ENCODE data around the gene AIF1. TPM values are rescaled to one million over a fixed set of nuclear protein-coding genes. Genes with fewer than 3 reads are reported as not detected.

Gene AIF1
- total RNA-seq, 3 donors from 2014 or later: 26.9 to 54.1 (median 28.2) TPM

DNA sequence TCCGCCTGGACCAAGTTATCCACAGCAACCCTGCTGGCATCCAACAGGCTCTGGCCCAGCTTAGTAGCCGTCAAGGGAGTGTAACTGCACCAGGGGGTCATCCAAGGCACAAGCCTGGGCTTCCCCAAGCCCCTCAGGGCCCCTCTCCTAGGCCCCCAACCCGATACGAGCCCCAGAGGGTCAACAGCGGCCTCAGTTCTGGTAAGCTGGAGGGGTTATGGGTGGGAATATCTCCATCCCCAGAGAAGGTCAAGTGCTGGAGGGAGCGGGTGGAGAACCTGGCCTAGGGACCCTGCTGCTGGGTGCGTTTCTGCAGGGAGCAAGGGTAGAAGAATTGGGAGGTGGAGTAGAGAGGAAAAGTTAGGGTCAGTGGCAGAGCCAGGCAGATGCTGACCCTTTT lies 18.4 kb downstream of the AIF1 start:
- no peaks in the 10 kb centered on the region for H3K27me3 ChIP-seq
- H3K4me1 ChIP-seq: no peaks in the 10 kb centered on the region
- intact Hi-C loops (cut with DNase I; ENCODE audit: low total_unique reads): no loop called here
- no peak for DNase-seq (ENCODE audit: low spot score in 2 of 2)
- TF ChIP-seq POLR2A (IDR thresholded peaks at IDR 0.05): no peak
- TF ChIP-seq CTCF (IDR thresholded peaks at IDR 0.05): no peak
- TF ChIP-seq POLR2AphosphoS5 (IDR thresholded peaks at IDR 0.05): no peak
- H3K4me3 ChIP-seq: no peak overlapping the region
- H3K36me3 ChIP-seq: peaks cover 13% of the 10 kb centered on the region
- H3K9me3 ChIP-seq: no peaks in the 10 kb centered on the region
- H3K27ac ChIP-seq: peak overlapping the region in 1 of 2 donors; percentile 55

GRCh38 chr6:31634131-31634530 lies 19.1 kb downstream of the AIF1 start:
- Histone ChIP-seq H3K27me3 (no peaks in the 10 kb centered on the region), H3K4me3 (no peak overlapping the region), H3K27ac (no peak overlapping the region), H3K36me3 (peaks cover 13% of the 10 kb centered on the region), H3K9me3 (no peaks in the 10 kb centered on the region), H3K4me1 (no peaks in the 10 kb centered on the region)
- intact Hi-C loops (cut with DNase I; ENCODE audit: low total_unique reads): no loop called here
- TF ChIP-seq POLR2AphosphoS5 (IDR thresholded peaks at IDR 0.05) (no peak), POLR2A (IDR thresholded peaks at IDR 0.05) (no peak), CTCF (IDR thresholded peaks at IDR 0.05) (no peak)
- no peak for DNase-seq (ENCODE audit: low spot score in 2 of 2)

DNA sequence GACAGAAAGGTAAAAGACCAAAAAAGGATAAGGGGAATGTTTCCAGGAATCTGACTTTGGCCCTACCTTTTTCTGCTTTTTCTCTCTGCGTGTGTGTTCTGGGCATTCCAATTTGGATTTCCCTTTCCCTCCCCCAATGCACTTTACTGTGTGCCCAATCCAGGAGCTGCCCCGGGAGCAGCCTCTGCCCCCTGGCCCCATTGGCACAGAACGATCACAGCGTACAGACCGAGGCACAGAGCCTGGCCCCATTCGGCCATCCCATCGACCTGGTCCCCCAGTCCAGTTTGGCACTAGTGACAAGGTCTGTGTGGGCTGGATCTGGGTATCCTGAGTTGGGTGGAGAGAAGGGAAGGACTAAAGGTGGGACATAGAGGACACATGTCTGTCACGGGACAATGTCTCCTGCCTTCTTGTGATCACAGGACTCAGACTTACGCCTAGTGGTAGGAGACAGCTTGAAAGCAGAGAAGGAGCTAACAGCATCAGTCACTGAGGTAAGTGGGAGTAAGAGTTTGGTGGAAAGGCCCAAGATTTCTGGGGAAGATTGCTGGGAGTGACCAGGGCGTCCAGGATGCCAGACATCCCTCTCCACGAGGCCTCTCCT lies 20.0 kb downstream of the AIF1 start:
- H3K27ac ChIP-seq: no peak overlapping the region
- no peak for DNase-seq (ENCODE audit: low spot score in 2 of 2)
- no peaks in the 10 kb centered on the region for H3K27me3 ChIP-seq
- H3K36me3 ChIP-seq: peaks cover 17% of the 10 kb centered on the region
- intact Hi-C loops (cut with DNase I; ENCODE audit: low total_unique reads): no loop called here
- TF ChIP-seq POLR2AphosphoS5 (IDR thresholded peaks at IDR 0.05) (no peak), POLR2A (IDR thresholded peaks at IDR 0.05) (no peak), CTCF (IDR thresholded peaks at IDR 0.05) (no peak)
- H3K4me3 ChIP-seq: no peak overlapping the region
- H3K9me3 ChIP-seq: no peaks in the 10 kb centered on the region
- no peaks in the 10 kb centered on the region for H3K4me1 ChIP-seq

DNA sequence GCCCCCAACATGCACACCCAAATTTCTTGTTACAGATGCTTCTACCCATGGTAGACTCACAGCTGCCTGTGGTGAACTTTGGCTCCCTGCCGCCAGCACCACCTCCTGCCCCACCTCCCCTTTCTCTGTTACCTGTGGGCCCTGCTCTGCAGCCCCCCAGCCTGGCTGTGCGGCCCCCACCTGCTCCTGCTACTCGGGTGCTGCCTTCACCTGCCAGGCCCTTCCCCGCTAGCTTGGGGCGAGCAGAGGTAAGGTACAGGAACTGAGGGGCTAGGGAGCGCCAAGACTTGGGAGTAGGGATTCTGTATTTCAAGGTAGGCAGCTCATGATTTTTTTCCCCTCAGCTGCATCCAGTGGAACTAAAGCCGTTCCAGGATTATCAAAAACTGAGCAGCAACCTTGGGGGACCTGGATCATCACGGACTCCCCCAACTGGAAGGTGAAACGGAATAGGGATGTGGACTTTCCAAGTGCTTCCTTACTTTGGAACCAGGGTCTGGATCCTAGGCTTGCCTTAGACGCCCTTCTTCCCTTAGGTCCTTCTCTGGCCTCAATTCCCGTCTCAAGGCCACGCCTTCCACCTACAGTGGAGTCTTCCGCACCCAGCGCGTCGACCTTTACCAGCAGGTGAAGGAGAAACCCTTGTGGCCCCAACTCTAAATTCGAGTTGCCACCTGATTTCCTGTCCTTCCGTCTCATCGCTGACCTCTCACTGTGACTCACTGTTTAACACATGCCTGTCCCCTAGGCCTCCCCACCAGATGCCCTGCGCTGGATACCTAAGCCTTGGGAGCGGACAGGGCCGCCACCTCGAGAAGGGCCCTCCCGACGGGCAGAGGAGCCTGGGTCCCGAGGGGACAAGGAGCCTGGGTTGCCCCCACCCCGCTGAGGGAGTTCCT lies 21.9 kb downstream of the AIF1 start:
- TF ChIP-seq POLR2A (IDR thresholded peaks at IDR 0.05): no peak
- no peak for TF ChIP-seq CTCF (IDR thresholded peaks at IDR 0.05)
- no peak for TF ChIP-seq POLR2AphosphoS5 (IDR thresholded peaks at IDR 0.05)
- Histone ChIP-seq H3K36me3 (peaks cover 28% of the 10 kb centered on the region), H3K27me3 (no peaks in the 10 kb centered on the region)

GRCh38 chr6:31639043-31639442 lies 24.0 kb downstream of the AIF1 start:
- peaks cover 30% of the 10 kb centered on the region for H3K36me3 ChIP-seq

More for the DNA sequence above, 21.9 kb downstream of the AIF1 start:
- Histone ChIP-seq H3K9me3 (no peaks in the 10 kb centered on the region), H3K4me1 (no peaks in the 10 kb centered on the region), H3K27ac (no peak overlapping the region), H3K4me3 (no peak overlapping the region)
- intact Hi-C loops (cut with DNase I; ENCODE audit: low total_unique reads): no loop called here
- no peak for DNase-seq (ENCODE audit: low spot score in 2 of 2)

More at GRCh38 chr6:31639043-31639442, 24.0 kb downstream of the AIF1 start:
- TF ChIP-seq POLR2AphosphoS5 (IDR thresholded peaks at IDR 0.05): no peak
- TF ChIP-seq POLR2A (IDR thresholded peaks at IDR 0.05): no peak
- TF ChIP-seq CTCF (IDR thresholded peaks at IDR 0.05): no peak
- H3K4me1 ChIP-seq: no peaks in the 10 kb centered on the region
- no peaks in the 10 kb centered on the region for H3K9me3 ChIP-seq
- H3K27me3 ChIP-seq: no peaks in the 10 kb centered on the region
- no peak overlapping the region for H3K4me3 ChIP-seq
- DNase-seq (ENCODE audit: low spot score in 2 of 2): no peak
- intact Hi-C loops (cut with DNase I; ENCODE audit: low total_unique reads): no loop called here
- no peak overlapping the region for H3K27ac ChIP-seq

Data from breast epithelium (tissue), 4 donors.